LNCaP clone FGC (cell line): ENCODE measurements around the gene CDH20.

Experiments
- DNase-seq: peaks from one replicate; pipeline ENCODE4 v3.0.0-alpha.2; 2011; ENCODE audit warnings: low read depth
- H3K4me3 ChIP-seq: 2 replicates; pipeline ENCODE4 v1.5.1; 2011; ENCODE audit warnings: mild to moderate bottlenecking, low read depth, low read length, control low read depth
- CTCF ChIP-seq: IDR thresholded peaks from 2 replicates; pipeline ENCODE4 v1.5.1; 2012; ENCODE audit warnings: mild to moderate bottlenecking; ENCODE audit not compliant: control insufficient read depth, insufficient read depth; ENCODE audit errors: extremely low read depth

The CDH20 gene

GRCh38 chr18:61600422-61600821 lies 267.2 kb downstream of the CDH20 start:
- no peak for DNase-seq
- TF ChIP-seq CTCF, result no peak
- H3K4me3 ChIP-seq, result no peak overlapping the region

GRCh38 chr18:61602836-61603235 lies 269.6 kb downstream of the CDH20 start:
- DNase-seq, result no peak
- no peak for TF ChIP-seq CTCF
- no peak overlapping the region for H3K4me3 ChIP-seq
